Progenitor cell of endocrine pancreas (in vitro differentiated cells): Measurements from ENCODE around the gene DPP4. TPM values are rescaled to one million over a fixed set of nuclear protein-coding genes. Genes with fewer than 3 reads are reported as not detected.
A peak's percentile ranks its signal among the peaks of the same experiment; 100 is the strongest.

Experiments used
- DNase-seq: peaks from one replicate; pipeline ENCODE4 v3.0.0; 2021; ENCODE audit warnings: low spot score; ENCODE audit not compliant: unreplicated experiment
- H3K27ac Mint-ChIP-seq: 2 replicates; pipeline ENCODE4 v1.8.0; 2021; ENCODE audit warnings: mild to moderate bottlenecking, moderate library complexity, mixed read lengths
- H3K27me3 Mint-ChIP-seq: 2 replicates; pipeline ENCODE4 v1.8.0; 2021; ENCODE audit warnings: mixed read lengths
- H3K36me3 Mint-ChIP-seq: 2 replicates; pipeline ENCODE4 v1.8.0; 2022; ENCODE audit warnings: mixed read lengths; ENCODE audit not compliant: insufficient read depth
- H3K4me1 Mint-ChIP-seq: 2 replicates; pipeline ENCODE4 v1.8.0; 2021; ENCODE audit warnings: low read depth, mixed read lengths
- H3K4me3 Mint-ChIP-seq: 2 replicates; pipeline ENCODE4 v1.8.0; 2021; ENCODE audit warnings: low read depth, mild to moderate bottlenecking, moderate library complexity, mixed read lengths
- H3K9me3 Mint-ChIP-seq: 2 replicates; pipeline ENCODE4 v1.8.0; 2021; ENCODE audit warnings: low read depth, mixed read lengths
- CTCF ChIP-seq: fragments of 200-600 bp; sonication (generic); IDR thresholded peaks from one replicate; pipeline ENCODE4 v1.5.0; 2021; ENCODE audit warnings: antibody characterized with exemption, mild to moderate bottlenecking; ENCODE audit not compliant: unreplicated experiment
- total RNA-seq: library from RNA; stranded (reverse); gene quantifications from 2 replicates; pipeline ENCODE4 v1.2.1, GENCODE V29; 2021

DPP4 gene
- total RNA-seq, 1 donor from 2014 or later: 3.2 TPM

DNA sequence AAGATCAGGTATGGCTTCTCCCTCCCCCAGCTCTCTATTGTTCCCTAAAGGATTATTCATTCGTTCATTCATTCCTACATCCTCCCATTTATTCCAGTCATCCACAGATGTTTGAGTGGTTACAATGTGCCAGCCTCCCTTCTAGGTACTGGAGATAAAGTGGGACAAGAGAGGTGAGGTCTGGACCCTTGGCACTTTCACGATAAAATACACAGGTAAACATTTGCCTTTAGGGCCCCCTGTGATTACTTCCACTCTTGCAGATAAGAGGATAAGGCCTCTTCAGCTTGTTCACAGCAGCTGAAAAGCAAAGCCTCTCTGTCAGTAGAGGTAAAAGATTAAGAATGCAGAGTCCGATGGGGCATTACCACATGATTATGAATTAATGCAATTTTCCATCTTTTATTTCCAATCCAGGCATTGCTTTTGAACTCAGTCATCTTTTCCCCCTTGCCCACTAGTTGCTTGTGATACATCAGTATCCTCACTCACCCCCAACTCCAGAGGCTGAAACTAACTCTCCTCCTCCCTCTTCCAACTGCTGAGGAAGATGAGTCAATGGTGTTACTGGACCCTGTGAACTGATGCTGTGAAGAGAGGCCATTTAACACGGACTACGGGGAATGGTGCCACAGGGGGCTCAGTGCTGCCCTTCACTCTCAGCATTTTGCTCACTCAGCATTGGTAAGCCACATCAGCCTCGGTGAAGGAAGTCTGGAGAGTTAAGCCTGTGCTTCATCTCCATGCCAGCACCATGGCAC, 1.1 kb upstream of the DPP4 start:
- Mint-ChIP-seq H3K4me3 (peak overlapping the region; percentile 70), H3K9me3 (peaks cover 15% of the 10 kb centered on the region), H3K27me3 (peaks cover 81% of the 10 kb centered on the region), H3K27ac (peak overlapping the region; percentile 51), H3K4me1 (peaks cover 23% of the 10 kb centered on the region), H3K36me3 (no peaks in the 10 kb centered on the region)
- TF ChIP-seq CTCF: no peak
- DNase-seq: no peak

DNA sequence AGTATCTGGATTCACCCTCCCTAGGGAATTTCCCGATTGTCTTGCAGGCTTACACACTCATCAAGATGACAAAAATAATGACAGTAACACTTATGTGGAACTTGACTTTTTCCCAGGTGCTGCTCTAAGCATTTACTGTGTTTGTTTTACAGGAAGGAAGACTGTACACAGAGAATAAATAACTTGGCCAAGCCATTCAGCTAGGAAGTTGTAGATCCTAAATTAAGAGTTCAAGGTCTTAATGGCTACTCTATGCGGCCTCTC, 549 bp upstream of the DPP4 start:
- Mint-ChIP-seq H3K9me3 (peaks cover 13% of the 10 kb centered on the region), H3K27me3 (peaks cover 80% of the 10 kb centered on the region), H3K4me1 (peaks cover 23% of the 10 kb centered on the region), H3K36me3 (no peaks in the 10 kb centered on the region), H3K4me3 (peak overlapping the region; percentile 70), H3K27ac (peak overlapping the region; percentile 51)
- no peak for DNase-seq
- no peak for TF ChIP-seq CTCF

- Mint-ChIP-seq H3K4me3 (peak overlapping the region; percentile 75), H3K4me1 (peaks cover 23% of the 10 kb centered on the region), H3K27me3 (peaks cover 88% of the 10 kb centered on the region), H3K9me3 (peaks cover 9% of the 10 kb centered on the region), H3K36me3 (no peaks in the 10 kb centered on the region), H3K27ac (peak overlapping the region; percentile 59)
- DNase-seq: no peak
- TF ChIP-seq CTCF: no peak
Measured at GRCh38 chr2:162072976-162073887, 783 bp downstream of the DPP4 start.

GRCh38 chr2:162072181-162072702, 1.8 kb downstream of the DPP4 start:
- Mint-ChIP-seq H3K36me3 (no peaks in the 10 kb centered on the region), H3K27me3 (peaks cover 78% of the 10 kb centered on the region), H3K27ac (no peak overlapping the region), H3K9me3 (no peaks in the 10 kb centered on the region), H3K4me1 (peaks cover 27% of the 10 kb centered on the region), H3K4me3 (no peak overlapping the region)
- no peak for DNase-seq
- TF ChIP-seq CTCF: no peak

DNA sequence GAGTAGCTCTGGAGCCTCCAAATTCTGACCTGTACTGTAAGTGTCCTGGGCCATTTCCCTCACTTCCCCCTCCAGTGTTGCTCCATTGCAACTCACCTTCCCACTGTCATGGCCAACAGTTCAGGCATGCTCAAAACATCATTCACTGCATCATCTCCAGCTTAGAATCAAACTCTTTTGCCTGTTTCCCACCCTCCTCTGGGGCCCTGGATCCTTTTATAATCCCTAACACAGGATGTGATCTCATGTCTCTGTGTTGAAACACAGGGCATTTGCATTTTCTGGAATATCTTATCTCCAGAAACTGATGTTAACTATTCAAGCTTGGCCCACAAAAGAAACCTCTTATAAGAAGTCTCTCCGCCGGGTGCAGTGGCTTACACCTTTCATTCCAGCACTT, 3.0 kb downstream of the DPP4 start:
- DNase-seq: no peak
- H3K4me1 Mint-ChIP-seq: peaks cover 29% of the 10 kb centered on the region
- no peaks in the 10 kb centered on the region for H3K9me3 Mint-ChIP-seq
- H3K36me3 Mint-ChIP-seq: no peaks in the 10 kb centered on the region
- no peak overlapping the region for H3K27ac Mint-ChIP-seq
- H3K4me3 Mint-ChIP-seq: no peak overlapping the region
- peaks cover 66% of the 10 kb centered on the region for H3K27me3 Mint-ChIP-seq
- TF ChIP-seq CTCF: no peak
